Measurements from ENCODE around the gene TMEM184A.

DNA sequence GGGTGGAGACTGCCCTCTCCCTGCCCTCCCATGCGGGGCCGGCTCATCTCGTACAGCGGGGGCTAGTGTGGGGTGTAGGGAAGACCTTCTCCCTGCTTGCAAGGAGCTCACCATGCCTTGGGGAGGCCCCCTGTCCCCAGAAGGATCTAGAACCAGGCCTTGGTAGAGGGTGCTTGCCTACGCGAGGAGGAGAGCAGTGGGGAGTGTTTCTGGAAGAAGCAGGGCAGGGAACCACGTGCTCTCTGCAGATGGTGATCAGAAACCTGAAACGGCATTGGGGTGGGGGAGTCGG, 22.8 kb downstream of the TMEM184A start:
- TF ChIP-seq, protein P1, sequence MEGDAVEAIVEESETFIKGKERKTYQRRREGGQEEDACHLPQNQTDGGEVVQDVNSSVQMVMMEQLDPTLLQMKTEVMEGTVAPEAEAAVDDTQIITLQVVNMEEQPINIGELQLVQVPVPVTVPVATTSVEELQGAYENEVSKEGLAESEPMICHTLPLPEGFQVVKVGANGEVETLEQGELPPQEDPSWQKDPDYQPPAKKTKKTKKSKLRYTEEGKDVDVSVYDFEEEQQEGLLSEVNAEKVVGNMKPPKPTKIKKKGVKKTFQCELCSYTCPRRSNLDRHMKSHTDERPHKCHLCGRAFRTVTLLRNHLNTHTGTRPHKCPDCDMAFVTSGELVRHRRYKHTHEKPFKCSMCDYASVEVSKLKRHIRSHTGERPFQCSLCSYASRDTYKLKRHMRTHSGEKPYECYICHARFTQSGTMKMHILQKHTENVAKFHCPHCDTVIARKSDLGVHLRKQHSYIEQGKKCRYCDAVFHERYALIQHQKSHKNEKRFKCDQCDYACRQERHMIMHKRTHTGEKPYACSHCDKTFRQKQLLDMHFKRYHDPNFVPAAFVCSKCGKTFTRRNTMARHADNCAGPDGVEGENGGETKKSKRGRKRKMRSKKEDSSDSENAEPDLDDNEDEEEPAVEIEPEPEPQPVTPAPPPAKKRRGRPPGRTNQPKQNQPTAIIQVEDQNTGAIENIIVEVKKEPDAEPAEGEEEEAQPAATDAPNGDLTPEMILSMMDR (IDR thresholded peaks at IDR 0.05 in 4 of 5, conservative IDR thresholded peaks at IDR 0.05 in 1 of 5), result no peak
- TF ChIP-seq POLR2A (IDR thresholded peaks at IDR 0.05), result no peak
